Measurements from ENCODE around the gene DNM3.

DNA sequence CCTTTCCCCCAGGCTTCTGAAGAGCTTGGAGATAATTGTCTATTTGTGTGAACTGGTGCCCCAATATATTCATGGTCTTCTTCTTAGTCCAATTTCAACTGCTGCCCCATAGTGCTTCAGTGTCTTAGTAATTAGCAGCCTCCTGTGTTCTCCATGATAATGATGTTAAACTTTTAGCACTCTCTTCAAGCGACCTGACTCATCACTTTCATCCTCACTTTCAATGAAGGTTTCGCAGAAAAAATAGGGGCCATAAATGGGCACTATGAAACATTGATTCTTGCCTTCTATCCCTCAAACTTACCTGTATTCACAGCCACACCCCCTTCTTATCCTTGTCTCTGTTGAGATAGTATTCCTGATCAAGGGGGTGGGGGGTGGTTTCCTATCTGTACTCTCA, 210.6 kb downstream of the DNM3 start:
- TF ChIP-seq, protein P1, sequence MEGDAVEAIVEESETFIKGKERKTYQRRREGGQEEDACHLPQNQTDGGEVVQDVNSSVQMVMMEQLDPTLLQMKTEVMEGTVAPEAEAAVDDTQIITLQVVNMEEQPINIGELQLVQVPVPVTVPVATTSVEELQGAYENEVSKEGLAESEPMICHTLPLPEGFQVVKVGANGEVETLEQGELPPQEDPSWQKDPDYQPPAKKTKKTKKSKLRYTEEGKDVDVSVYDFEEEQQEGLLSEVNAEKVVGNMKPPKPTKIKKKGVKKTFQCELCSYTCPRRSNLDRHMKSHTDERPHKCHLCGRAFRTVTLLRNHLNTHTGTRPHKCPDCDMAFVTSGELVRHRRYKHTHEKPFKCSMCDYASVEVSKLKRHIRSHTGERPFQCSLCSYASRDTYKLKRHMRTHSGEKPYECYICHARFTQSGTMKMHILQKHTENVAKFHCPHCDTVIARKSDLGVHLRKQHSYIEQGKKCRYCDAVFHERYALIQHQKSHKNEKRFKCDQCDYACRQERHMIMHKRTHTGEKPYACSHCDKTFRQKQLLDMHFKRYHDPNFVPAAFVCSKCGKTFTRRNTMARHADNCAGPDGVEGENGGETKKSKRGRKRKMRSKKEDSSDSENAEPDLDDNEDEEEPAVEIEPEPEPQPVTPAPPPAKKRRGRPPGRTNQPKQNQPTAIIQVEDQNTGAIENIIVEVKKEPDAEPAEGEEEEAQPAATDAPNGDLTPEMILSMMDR (optimal IDR thresholded peaks at IDR 0.05 in 1 of 3, IDR thresholded peaks at IDR 0.05 in 1 of 3, conservative IDR thresholded peaks at IDR 0.05 in 1 of 3; ENCODE audit: extremely low read depth in 1 of 3, insufficient read depth in 2 of 3, low read length in 3 of 3) = no peak
- TF ChIP-seq EZH2 (IDR thresholded peaks at IDR 0.05; ENCODE audit: low read length) = no peak
